ENCODE data around the gene ADCY2. TPM values are rescaled to one million over a fixed set of nuclear protein-coding genes. Genes with fewer than 3 reads are reported as not detected.

The ADCY2 gene
- total and polyA plus RNA-seq, 2 experiments from 2014 or later, result 23.8 to 74.9 TPM

DNA sequence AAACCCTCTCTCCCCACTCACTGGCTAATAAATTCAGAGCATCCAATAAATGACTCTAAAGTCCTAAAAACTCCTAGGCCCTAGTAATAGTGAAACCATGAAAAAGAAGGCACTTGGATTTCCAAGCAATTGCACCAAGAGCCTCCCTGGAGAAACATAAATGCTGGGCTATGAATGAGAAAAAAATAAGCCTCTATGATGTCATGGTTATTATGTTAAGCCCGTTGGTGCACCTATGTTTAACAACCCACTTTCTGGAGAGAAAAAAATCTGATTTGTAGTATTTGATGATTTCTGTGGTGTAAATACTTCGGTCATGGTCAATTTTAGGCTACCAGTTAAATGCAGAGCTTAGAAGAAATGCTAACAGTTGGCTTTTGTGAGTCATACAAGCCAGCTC is 446.6 kb downstream of the ADCY2 start:
- no peak for ATAC-seq
- H3F3A ChIP-seq (replicated peaks; ENCODE audit: low read depth), result no peaks in the 10 kb centered on the region
- no peak overlapping the region for H3K27ac Mint-ChIP-seq

More for the DNA sequence above, 446.6 kb downstream of the ADCY2 start:
- Mint-ChIP-seq H3K4me1 (no peaks in the 10 kb centered on the region), H3K4me3 (no peak overlapping the region), H3K27me3 (ENCODE audit: insufficient read depth, low read depth, poor library complexity) (no peaks in the 10 kb centered on the region), H3K9me3 (no peaks in the 10 kb centered on the region), H3K36me3 (ENCODE audit: low read depth) (no peaks in the 10 kb centered on the region)
- Histone ChIP-seq H3K79me2 (replicated peaks; ENCODE audit: insufficient read depth) (no peaks in the 10 kb centered on the region), H4K20me1 (replicated peaks; ENCODE audit: insufficient read depth) (no peaks in the 10 kb centered on the region), H3K4me3 (no peak overlapping the region), H3K27ac (ENCODE audit: low read depth) (no peak overlapping the region), H3K9me2 (ENCODE audit: insufficient read depth) (no peaks in the 10 kb centered on the region), H3K36me3 (ENCODE audit: insufficient read depth) (no peaks in the 10 kb centered on the region), H3K4me2 (no peak overlapping the region), H3K27me3 (ENCODE audit: insufficient read depth) (no peaks in the 10 kb centered on the region), H3K4me1 (ENCODE audit: insufficient read depth) (no peaks in the 10 kb centered on the region), H2AFZ (no peak overlapping the region)
- DNase-seq (ENCODE audit: low spot score), result no peak
- TF ChIP-seq STAT1 (IDR thresholded peaks at IDR 0.05; ENCODE audit: unreplicated experiment), result no peak
- TF ChIP-seq ZNF114 (CRISPR knock-in tag; IDR thresholded peaks at IDR 0.05), result no peak
- TF ChIP-seq EZH2phosphoT487 (IDR thresholded peaks at IDR 0.05; ENCODE audit: unreplicated experiment), result no peak
- TF ChIP-seq, protein P1, sequence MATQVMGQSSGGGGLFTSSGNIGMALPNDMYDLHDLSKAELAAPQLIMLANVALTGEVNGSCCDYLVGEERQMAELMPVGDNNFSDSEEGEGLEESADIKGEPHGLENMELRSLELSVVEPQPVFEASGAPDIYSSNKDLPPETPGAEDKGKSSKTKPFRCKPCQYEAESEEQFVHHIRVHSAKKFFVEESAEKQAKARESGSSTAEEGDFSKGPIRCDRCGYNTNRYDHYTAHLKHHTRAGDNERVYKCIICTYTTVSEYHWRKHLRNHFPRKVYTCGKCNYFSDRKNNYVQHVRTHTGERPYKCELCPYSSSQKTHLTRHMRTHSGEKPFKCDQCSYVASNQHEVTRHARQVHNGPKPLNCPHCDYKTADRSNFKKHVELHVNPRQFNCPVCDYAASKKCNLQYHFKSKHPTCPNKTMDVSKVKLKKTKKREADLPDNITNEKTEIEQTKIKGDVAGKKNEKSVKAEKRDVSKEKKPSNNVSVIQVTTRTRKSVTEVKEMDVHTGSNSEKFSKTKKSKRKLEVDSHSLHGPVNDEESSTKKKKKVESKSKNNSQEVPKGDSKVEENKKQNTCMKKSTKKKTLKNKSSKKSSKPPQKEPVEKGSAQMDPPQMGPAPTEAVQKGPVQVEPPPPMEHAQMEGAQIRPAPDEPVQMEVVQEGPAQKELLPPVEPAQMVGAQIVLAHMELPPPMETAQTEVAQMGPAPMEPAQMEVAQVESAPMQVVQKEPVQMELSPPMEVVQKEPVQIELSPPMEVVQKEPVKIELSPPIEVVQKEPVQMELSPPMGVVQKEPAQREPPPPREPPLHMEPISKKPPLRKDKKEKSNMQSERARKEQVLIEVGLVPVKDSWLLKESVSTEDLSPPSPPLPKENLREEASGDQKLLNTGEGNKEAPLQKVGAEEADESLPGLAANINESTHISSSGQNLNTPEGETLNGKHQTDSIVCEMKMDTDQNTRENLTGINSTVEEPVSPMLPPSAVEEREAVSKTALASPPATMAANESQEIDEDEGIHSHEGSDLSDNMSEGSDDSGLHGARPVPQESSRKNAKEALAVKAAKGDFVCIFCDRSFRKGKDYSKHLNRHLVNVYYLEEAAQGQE (IDR thresholded peaks at IDR 0.05; ENCODE audit: unreplicated experiment), result no peak
- TF ChIP-seq EZH2 (IDR thresholded peaks at IDR 0.05; ENCODE audit: low read depth, unreplicated experiment), result no peak
- TF ChIP-seq ETS1 (IDR thresholded peaks at IDR 0.05), result no peak
- no peak for TF ChIP-seq ZNF331 (CRISPR knock-in tag; IDR thresholded peaks at IDR 0.05; ENCODE audit: low read depth)
- no peak for TF ChIP-seq NANOG (IDR thresholded peaks at IDR 0.05; ENCODE audit: borderline replicate concordance)
- no peak for TF ChIP-seq ZNF462 (CRISPR knock-in tag; IDR thresholded peaks at IDR 0.05)
- TF ChIP-seq, protein P2, sequence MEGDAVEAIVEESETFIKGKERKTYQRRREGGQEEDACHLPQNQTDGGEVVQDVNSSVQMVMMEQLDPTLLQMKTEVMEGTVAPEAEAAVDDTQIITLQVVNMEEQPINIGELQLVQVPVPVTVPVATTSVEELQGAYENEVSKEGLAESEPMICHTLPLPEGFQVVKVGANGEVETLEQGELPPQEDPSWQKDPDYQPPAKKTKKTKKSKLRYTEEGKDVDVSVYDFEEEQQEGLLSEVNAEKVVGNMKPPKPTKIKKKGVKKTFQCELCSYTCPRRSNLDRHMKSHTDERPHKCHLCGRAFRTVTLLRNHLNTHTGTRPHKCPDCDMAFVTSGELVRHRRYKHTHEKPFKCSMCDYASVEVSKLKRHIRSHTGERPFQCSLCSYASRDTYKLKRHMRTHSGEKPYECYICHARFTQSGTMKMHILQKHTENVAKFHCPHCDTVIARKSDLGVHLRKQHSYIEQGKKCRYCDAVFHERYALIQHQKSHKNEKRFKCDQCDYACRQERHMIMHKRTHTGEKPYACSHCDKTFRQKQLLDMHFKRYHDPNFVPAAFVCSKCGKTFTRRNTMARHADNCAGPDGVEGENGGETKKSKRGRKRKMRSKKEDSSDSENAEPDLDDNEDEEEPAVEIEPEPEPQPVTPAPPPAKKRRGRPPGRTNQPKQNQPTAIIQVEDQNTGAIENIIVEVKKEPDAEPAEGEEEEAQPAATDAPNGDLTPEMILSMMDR (conservative IDR thresholded peaks at IDR 0.05; ENCODE audit: low read depth in 2 of 2), result no peak
- TF ChIP-seq JUNB (IDR thresholded peaks at IDR 0.05; ENCODE audit: unreplicated experiment), result no peak
- TF ChIP-seq CREB1 (CRISPR knock-in tag; IDR thresholded peaks at IDR 0.05; ENCODE audit: low read depth), result no peak

All from GM23338 (cell line).